HG03097 (cell line): Measurements from ENCODE around the gene CCDC80.
"Not testable (repeated sequence)": the region's sequence is repeated elsewhere in the genome, so short reads cannot be mapped to it uniquely, and the experiment has no call there.

ENCODE experiments used
- ATAC-seq: cut with Tn5 transposase; IDR thresholded peaks from one replicate; pipeline ENCODE4 v1.9.1; 2021; ENCODE audit not compliant: unreplicated experiment, low FRiP score

Gene CCDC80

GRCh38 chr3:112665009-112665408 lies 24.1 kb upstream of the CCDC80 start:
- not testable (repeated sequence) for ATAC-seq

GRCh38 chr3:112656043-112656442 lies 15.1 kb upstream of the CCDC80 start:
- no peak for ATAC-seq

GRCh38 chr3:112654979-112655378 lies 14.0 kb upstream of the CCDC80 start:
- no peak for ATAC-seq

- no peak for ATAC-seq
Observed at GRCh38 chr3:112654492-112654891, 13.5 kb upstream of the CCDC80 start.

GRCh38 chr3:112653881-112654300 lies 12.9 kb upstream of the CCDC80 start:
- ATAC-seq: no peak

GRCh38 chr3:112653209-112653871 lies 12.4 kb upstream of the CCDC80 start:
- no peak for ATAC-seq

- no peak for ATAC-seq
Observed at GRCh38 chr3:112651516-112651915, 10.6 kb upstream of the CCDC80 start.

GRCh38 chr3:112651071-112651470 lies 10.1 kb upstream of the CCDC80 start:
- ATAC-seq: no peak

GRCh38 chr3:112650482-112650881 lies 9.5 kb upstream of the CCDC80 start:
- no peak for ATAC-seq

GRCh38 chr3:112649478-112649735 lies 8.5 kb upstream of the CCDC80 start:
- ATAC-seq: no peak

- ATAC-seq: no peak
Observed at GRCh38 chr3:112647122-112647521, 6.2 kb upstream of the CCDC80 start.

- ATAC-seq: no peak
Observed at GRCh38 chr3:112646623-112647022, 5.7 kb upstream of the CCDC80 start.

GRCh38 chr3:112644453-112644852 lies 3.5 kb upstream of the CCDC80 start:
- ATAC-seq: no peak

- no peak for ATAC-seq
Observed at GRCh38 chr3:112643621-112644240, 2.8 kb upstream of the CCDC80 start.

- peak; percentile 71 for ATAC-seq
Observed at GRCh38 chr3:112642912-112643506, 2.1 kb upstream of the CCDC80 start.

- no peak for ATAC-seq
Observed at GRCh38 chr3:112640276-112640929, 540 bp downstream of the CCDC80 start.

GRCh38 chr3:112639455-112640225 lies 1.3 kb downstream of the CCDC80 start:
- no peak for ATAC-seq

- no peak for ATAC-seq
Observed at GRCh38 chr3:112638327-112639020, 2.5 kb downstream of the CCDC80 start.

- no peak for ATAC-seq
Observed at GRCh38 chr3:112637700-112638099, 3.2 kb downstream of the CCDC80 start.

- ATAC-seq: no peak
Observed at GRCh38 chr3:112635674-112636073, 5.3 kb downstream of the CCDC80 start.
